ENCODE results near the gene PHLDB3. TPM values are rescaled to one million over a fixed set of nuclear protein-coding genes. Genes with fewer than 3 reads are reported as not detected.

PHLDB3 gene
- 9.6 TPM for total RNA-seq (ENCODE audit: unreplicated experiment)
- long read RNA-seq, partial matches to known transcripts: 0 of 3 reads
- long read RNA-seq, other reads (novel, unspliced or antisense): 3 of 3 reads

GRCh38 chr19:43504426-43505185, at the start of gene PHLDB3:
PHLDB3 (minus strand) TSS chr19:43504746; CDS start chr19:43504118, 628 bp downstream.
- peak within 1 kb of the TSS; percentile 57 for H3K27ac Mint-ChIP-seq (ENCODE audit: unreplicated experiment)
- peaks cover 19% of the 10 kb centered on the region for H3K36me3 Mint-ChIP-seq (ENCODE audit: low read depth, unreplicated experiment)
- DNase-seq (ENCODE audit: low spot score): no peak
- H3K4me3 Mint-ChIP-seq (ENCODE audit: unreplicated experiment): peak within 1 kb of the TSS; percentile 90
- H3K27me3 Mint-ChIP-seq (ENCODE audit: unreplicated experiment): peaks cover 10% of the 10 kb centered on the region
- peaks cover 16% of the 10 kb centered on the region for H3K4me1 Mint-ChIP-seq (ENCODE audit: unreplicated experiment)
- no peak for TF ChIP-seq CTCF (IDR thresholded peaks at IDR 0.05; ENCODE audit: unreplicated experiment)
- H3K9me3 Mint-ChIP-seq (ENCODE audit: unreplicated experiment): no peaks in the 10 kb centered on the region

- H3K36me3 Mint-ChIP-seq (ENCODE audit: low read depth, unreplicated experiment): peaks cover 42% of the 10 kb centered on the region
- peaks cover 9% of the 10 kb centered on the region for H3K27me3 Mint-ChIP-seq (ENCODE audit: unreplicated experiment)
- no peak overlapping the region for H3K4me3 Mint-ChIP-seq (ENCODE audit: unreplicated experiment)
- H3K4me1 Mint-ChIP-seq (ENCODE audit: unreplicated experiment): no peaks in the 10 kb centered on the region
- H3K27ac Mint-ChIP-seq (ENCODE audit: unreplicated experiment): no peak overlapping the region
- TF ChIP-seq CTCF (IDR thresholded peaks at IDR 0.05; ENCODE audit: unreplicated experiment): no peak
- H3K9me3 Mint-ChIP-seq (ENCODE audit: unreplicated experiment): no peaks in the 10 kb centered on the region
- no peak for DNase-seq (ENCODE audit: low spot score)
Observed at GRCh38 chr19:43553656-43554055, 49.1 kb upstream of the PHLDB3 start.

DNA sequence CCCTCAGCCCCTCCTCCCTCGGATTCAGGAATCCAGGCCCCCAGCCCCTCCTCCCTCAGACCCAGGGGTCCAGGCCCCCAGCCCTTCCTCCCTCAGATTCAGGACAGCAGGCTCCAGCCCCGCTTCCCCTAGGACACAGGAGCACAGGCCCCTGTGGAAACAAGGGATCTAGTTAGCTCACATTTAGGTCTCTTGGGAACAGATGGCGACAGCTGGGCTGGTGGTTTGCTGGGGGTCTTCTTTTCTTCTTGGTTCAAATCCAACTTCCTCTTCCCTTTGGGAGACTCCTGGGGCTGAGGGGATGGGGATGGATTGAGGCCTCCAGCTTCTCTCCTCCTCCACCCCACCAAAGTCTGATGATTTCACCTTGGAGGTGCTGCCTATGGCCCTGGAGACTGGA, 48.1 kb upstream of the PHLDB3 start:
- H3K4me3 Mint-ChIP-seq (ENCODE audit: unreplicated experiment): no peak overlapping the region
- peaks cover 46% of the 10 kb centered on the region for H3K36me3 Mint-ChIP-seq (ENCODE audit: low read depth, unreplicated experiment)
- DNase-seq (ENCODE audit: low spot score): no peak
- H3K4me1 Mint-ChIP-seq (ENCODE audit: unreplicated experiment): no peaks in the 10 kb centered on the region
- peaks cover 9% of the 10 kb centered on the region for H3K27me3 Mint-ChIP-seq (ENCODE audit: unreplicated experiment)
- no peak for TF ChIP-seq CTCF (IDR thresholded peaks at IDR 0.05; ENCODE audit: unreplicated experiment)
- H3K27ac Mint-ChIP-seq (ENCODE audit: unreplicated experiment): no peak overlapping the region
- H3K9me3 Mint-ChIP-seq (ENCODE audit: unreplicated experiment): no peaks in the 10 kb centered on the region

GRCh38 chr19:43552198-43552450, 47.6 kb upstream of the PHLDB3 start:
- TF ChIP-seq CTCF (IDR thresholded peaks at IDR 0.05; ENCODE audit: unreplicated experiment): no peak
- Mint-ChIP-seq H3K36me3 (ENCODE audit: low read depth, unreplicated experiment) (peaks cover 46% of the 10 kb centered on the region), H3K4me1 (ENCODE audit: unreplicated experiment) (no peaks in the 10 kb centered on the region)

GRCh38 chr19:43551399-43552197, 47.1 kb upstream of the PHLDB3 start:
- Mint-ChIP-seq H3K36me3 (ENCODE audit: low read depth, unreplicated experiment) (peaks cover 46% of the 10 kb centered on the region), H3K4me3 (ENCODE audit: unreplicated experiment) (peak overlapping the region; percentile 43), H3K4me1 (ENCODE audit: unreplicated experiment) (no peaks in the 10 kb centered on the region), H3K27ac (ENCODE audit: unreplicated experiment) (no peak overlapping the region), H3K9me3 (ENCODE audit: unreplicated experiment) (no peaks in the 10 kb centered on the region), H3K27me3 (ENCODE audit: unreplicated experiment) (peaks cover 11% of the 10 kb centered on the region)
- no peak for TF ChIP-seq CTCF (IDR thresholded peaks at IDR 0.05; ENCODE audit: unreplicated experiment)
- no peak for DNase-seq (ENCODE audit: low spot score)

More at GRCh38 chr19:43552198-43552450, 47.6 kb upstream of the PHLDB3 start:
- Mint-ChIP-seq H3K27me3 (ENCODE audit: unreplicated experiment) (peaks cover 10% of the 10 kb centered on the region), H3K27ac (ENCODE audit: unreplicated experiment) (no peak overlapping the region), H3K9me3 (ENCODE audit: unreplicated experiment) (no peaks in the 10 kb centered on the region), H3K4me3 (ENCODE audit: unreplicated experiment) (no peak overlapping the region)
- no peak for DNase-seq (ENCODE audit: low spot score)
